ENCODE data around the gene AXL. TPM values are rescaled to one million over a fixed set of nuclear protein-coding genes. Genes with fewer than 3 reads are reported as not detected.
A peak's percentile ranks its signal among the peaks of the same experiment; 100 is the strongest.

Gene AXL
- total and polyA plus RNA-seq, 2 of the 13 experiments (the other 11 are each of a cell fraction or from before 2014, with no cell fraction given), result 0.71 to 5.9 TPM

GRCh38 chr19:41310033-41310831 is 91.2 kb downstream of the AXL start, which contains the start of gene CCDC97 (continued):
- TF ChIP-seq PAX8 (CRISPR knock-in tag; IDR thresholded peaks at IDR 0.05; ENCODE audit: borderline replicate concordance), result no peak
- no peak for TF ChIP-seq PAF1 (CRISPR knock-in tag; IDR thresholded peaks at IDR 0.05)
- TF ChIP-seq, protein P1, sequence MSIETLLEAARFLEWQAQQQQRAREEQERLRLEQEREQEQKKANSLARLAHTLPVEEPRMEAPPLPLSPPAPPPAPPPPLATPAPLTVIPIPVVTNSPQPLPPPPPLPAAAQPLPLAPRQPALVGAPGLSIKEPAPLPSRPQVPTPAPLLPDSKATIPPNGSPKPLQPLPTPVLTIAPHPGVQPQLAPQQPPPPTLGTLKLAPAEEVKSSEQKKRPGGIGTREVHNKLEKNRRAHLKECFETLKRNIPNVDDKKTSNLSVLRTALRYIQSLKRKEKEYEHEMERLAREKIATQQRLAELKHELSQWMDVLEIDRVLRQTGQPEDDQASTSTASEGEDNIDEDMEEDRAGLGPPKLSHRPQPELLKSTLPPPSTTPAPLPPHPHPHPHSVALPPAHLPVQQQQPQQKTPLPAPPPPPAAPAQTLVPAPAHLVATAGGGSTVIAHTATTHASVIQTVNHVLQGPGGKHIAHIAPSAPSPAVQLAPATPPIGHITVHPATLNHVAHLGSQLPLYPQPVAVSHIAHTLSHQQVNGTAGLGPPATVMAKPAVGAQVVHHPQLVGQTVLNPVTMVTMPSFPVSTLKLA (IDR thresholded peaks at IDR 0.05), result 0 out of 2 replicates have a peak, but pooled peaks have one; percentile 26
- TF ChIP-seq, protein P2, sequence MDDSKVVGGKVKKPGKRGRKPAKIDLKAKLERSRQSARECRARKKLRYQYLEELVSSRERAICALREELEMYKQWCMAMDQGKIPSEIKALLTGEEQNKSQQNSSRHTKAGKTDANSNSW (CRISPR knock-in tag; IDR thresholded peaks at IDR 0.05; ENCODE audit: borderline replicate concordance), result no peak
- peak; percentile 32; the same call in 1 of the 2 replicates for TF ChIP-seq HNRNPUL1 (IDR thresholded peaks at IDR 0.05; ENCODE audit: low read depth, low read length)
- peak; percentile 76; the same call in 1 of the 2 replicates for TF ChIP-seq MXD4 (CRISPR knock-in tag; IDR thresholded peaks at IDR 0.05)
- TF ChIP-seq ZNF343 (CRISPR knock-in tag; IDR thresholded peaks at IDR 0.05), result no peak
- TF ChIP-seq, protein P3, sequence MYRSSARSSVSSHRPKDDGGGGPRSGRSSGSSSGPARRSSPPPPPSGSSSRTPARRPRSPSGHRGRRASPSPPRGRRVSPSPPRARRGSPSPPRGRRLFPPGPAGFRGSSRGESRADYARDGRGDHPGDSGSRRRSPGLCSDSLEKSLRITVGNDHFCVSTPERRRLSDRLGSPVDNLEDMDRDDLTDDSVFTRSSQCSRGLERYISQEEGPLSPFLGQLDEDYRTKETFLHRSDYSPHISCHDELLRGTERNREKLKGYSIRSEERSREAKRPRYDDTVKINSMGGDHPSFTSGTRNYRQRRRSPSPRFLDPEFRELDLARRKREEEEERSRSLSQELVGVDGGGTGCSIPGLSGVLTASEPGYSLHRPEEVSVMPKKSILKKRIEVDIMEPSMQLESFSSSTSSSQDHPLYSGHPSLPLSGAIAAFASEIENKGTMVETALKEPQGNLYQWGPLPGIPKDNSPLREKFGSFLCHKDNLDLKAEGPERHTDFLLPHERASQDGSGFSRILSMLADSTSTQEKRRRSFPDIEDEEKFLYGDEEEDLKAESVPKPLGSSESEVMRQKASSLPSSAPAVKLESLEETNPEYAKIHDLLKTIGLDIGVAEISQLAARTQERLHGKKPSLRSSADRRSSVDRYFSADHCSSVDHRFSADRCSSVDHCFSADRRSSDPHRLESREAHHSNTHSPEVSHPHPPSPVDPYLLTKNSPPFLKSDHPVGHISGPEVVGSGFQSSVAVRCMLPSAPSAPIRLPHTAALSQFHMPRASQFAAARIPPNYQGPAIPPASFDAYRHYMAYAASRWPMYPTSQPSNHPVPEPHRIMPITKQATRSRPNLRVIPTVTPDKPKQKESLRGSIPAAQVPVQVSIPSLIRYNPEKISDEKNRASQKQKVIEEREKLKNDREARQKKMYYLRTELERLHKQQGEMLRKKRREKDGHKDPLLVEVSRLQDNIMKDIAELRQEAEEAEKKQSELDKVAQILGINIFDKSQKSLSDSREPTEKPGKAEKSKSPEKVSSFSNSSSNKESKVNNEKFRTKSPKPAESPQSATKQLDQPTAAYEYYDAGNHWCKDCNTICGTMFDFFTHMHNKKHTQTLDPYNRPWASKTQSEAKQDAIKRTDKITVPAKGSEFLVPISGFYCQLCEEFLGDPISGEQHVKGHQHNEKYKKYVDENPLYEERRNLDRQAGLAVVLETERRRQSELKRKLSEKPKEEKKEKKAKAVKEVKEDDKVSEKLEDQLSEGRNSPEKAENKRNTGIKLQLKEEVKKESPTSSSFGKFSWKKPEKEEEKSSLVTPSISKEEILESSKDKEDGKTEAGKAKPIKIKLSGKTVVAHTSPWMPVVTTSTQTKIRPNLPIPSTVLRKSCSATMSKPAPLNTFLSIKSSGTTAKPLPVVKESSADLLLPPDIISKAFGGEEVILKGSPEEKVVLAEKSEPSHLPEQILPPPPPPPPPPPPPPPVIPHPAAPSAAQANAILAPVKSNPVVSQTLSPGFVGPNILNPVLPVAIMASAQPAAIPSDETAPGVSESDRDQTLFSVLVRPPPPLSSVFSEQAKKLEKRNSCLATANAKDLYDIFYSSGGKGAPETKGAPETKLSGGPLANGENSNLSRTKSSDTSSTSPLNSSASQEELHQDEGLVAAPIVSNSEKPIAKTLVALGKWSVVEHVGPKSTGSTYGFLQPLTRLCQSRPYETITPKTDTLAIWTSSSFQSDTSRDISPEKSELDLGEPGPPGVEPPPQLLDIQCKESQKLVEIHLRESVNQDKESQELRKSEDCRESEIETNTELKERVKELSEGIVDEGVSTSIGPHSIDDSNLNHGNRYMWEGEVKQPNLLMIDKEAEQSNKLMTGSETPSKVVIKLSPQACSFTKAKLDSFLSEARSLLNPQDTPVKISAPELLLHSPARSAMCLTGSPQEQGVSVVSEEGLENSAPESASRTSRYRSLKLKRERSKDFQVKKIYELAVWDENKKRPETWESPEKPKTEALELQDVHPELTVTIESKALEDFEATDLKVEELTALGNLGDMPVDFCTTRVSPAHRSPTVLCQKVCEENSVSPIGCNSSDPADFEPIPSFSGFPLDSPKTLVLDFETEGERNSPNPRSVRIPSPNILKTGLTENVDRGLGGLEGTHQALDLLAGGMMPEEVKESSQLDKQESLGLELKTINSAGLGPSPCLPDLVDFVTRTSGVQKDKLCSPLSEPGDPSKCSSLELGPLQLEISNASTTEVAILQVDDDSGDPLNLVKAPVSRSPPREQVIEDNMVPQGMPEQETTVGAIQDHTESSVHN (CRISPR knock-in tag; IDR thresholded peaks at IDR 0.05), result 0 out of 2 replicates have a peak, but pooled peaks have one; percentile 56
- TF ChIP-seq U2AF2 (IDR thresholded peaks at IDR 0.05; ENCODE audit: low read depth, low read length), result no peak
- no peak for TF ChIP-seq RFX3 (CRISPR knock-in tag; IDR thresholded peaks at IDR 0.05)
- peak; percentile 59 for TF ChIP-seq NKX3-1 (CRISPR knock-in tag; IDR thresholded peaks at IDR 0.05)
- TF ChIP-seq ZSCAN20 (CRISPR knock-in tag; IDR thresholded peaks at IDR 0.05; ENCODE audit: borderline replicate concordance), result no peak
- 0 out of 2 replicates have a peak, but pooled peaks have one; percentile 27 for TF ChIP-seq AKAP8 (CRISPR knock-in tag; IDR thresholded peaks at IDR 0.05)
- no peak for TF ChIP-seq NR3C1 (CRISPR knock-in tag; IDR thresholded peaks at IDR 0.05)
- TF ChIP-seq SRSF4 (IDR thresholded peaks at IDR 0.05; ENCODE audit: low read depth, low read length, poor library complexity, severe bottlenecking), result no peak
- no peak for TF ChIP-seq FOXO4 (CRISPR knock-in tag; conservative IDR thresholded peaks at IDR 0.05)
- peak; percentile 43; the same call in 1 of the 2 replicates for TF ChIP-seq ZNF724P (CRISPR knock-in tag; IDR thresholded peaks at IDR 0.05; ENCODE audit: borderline replicate concordance)

All from HepG2 (cell line).